Esophagus squamous epithelium (tissue), 4 donors: ENCODE data around the gene NIPA2.

ENCODE experiments used
- CTCF ChIP-seq, 6 experiments: fragments of 450-650 bp in 4 of 6; fragments of 200-600 bp in 2 of 6; sonication (generic) in 2 of 6; IDR thresholded peaks; one replicate each; pipeline ENCODE4 v1.5.1; 2016 to 2019; ENCODE audit warnings: antibody characterized with exemption in 6 of 6, mild to moderate bottlenecking in 4 of 6, moderate library complexity in 4 of 6
- POLR2A ChIP-seq, 4 donors: fragments of 450-650 bp; IDR thresholded peaks; one replicate each; pipeline ENCODE4 v1.6.1; 2017; ENCODE audit warnings: antibody characterized with exemption in 4 of 4, mild to moderate bottlenecking in 4 of 4, moderate library complexity in 3 of 4

- TF ChIP-seq CTCF (IDR thresholded peaks at IDR 0.05) (no peak), POLR2A (IDR thresholded peaks at IDR 0.05) (no peak)
Measured at GRCh38 chr15:22856659-22857058, 18.2 kb downstream of the NIPA2 start.
